ENCODE measurements around the gene SREBF1. TPM values are rescaled to one million over a fixed set of nuclear protein-coding genes. Genes with fewer than 3 reads are reported as not detected.

The SREBF1 gene
- total RNA-seq (2022; extraction: Qiagen RNA extraction; ENCODE audit: low read depth): 69.8 to 87.6 TPM (median 76.9 TPM) in 5 replicates

GRCh38 chr17:17836818-17837379, at the start of gene SREBF1:
Gene SREBF1 (minus strand): TSS chr17:17836986. CDS start chr17:17836817, 169 bp downstream.

Other genes starting within 250 kb of the SREBF1 start
- gene PEMT, start 245.3 kb downstream of the SREBF1 start, total RNA-seq (2022; extraction: Qiagen RNA extraction; ENCODE audit: low read depth): 56.8 to 64.1 TPM (median 61.5 TPM) in 5 replicates
- 34.0 to 40.8 TPM (median 37.6 TPM) in 5 replicates for gene RAI1, start 155.5 kb downstream of the SREBF1 start, total RNA-seq (2022; extraction: Qiagen RNA extraction; ENCODE audit: low read depth)
- 17.9 to 24.3 TPM (median 20.7 TPM) in 5 replicates for gene TOM1L2, start 135.4 kb upstream of the SREBF1 start, total RNA-seq (2022; extraction: Qiagen RNA extraction; ENCODE audit: low read depth)
- 2.1 to 3.1 TPM (median 2.7 TPM) in 5 replicates for gene DRC3, start 135.9 kb upstream of the SREBF1 start, total RNA-seq (2022; extraction: Qiagen RNA extraction; ENCODE audit: low read depth)
- gene ATPAF2, start 202.2 kb upstream of the SREBF1 start, total RNA-seq (2022; extraction: Qiagen RNA extraction; ENCODE audit: low read depth): 22.0 to 32.4 TPM (median 27.6 TPM) in 5 replicates
- 10.8 to 13.7 TPM (median 13.6 TPM) in 5 replicates for gene GID4, start 202.4 kb upstream of the SREBF1 start, total RNA-seq (2022; extraction: Qiagen RNA extraction; ENCODE audit: low read depth)

Measured in A549 treated with DMSO at 1 μM for 4 hours (cell line).